ENCODE data around the gene MYO5A.
A peak's percentile ranks its signal among the peaks of the same experiment; 100 is the strongest.

MYO5A gene

GRCh38 chr15:52486003-52486996 is 42.4 kb downstream of the MYO5A start:
- Histone ChIP-seq H3K4me2 (ENCODE audit: low read depth, low read length, poor library complexity, severe bottlenecking) (no peak overlapping the region), H3K4me3 (ENCODE audit: low read length, poor library complexity, severe bottlenecking) (no peak overlapping the region), H3K9me3 (ENCODE audit: insufficient read depth, low read depth, low read length) (no peaks in the 10 kb centered on the region), H3K9me2 (replicated peaks; ENCODE audit: low read depth, low read length) (no peaks in the 10 kb centered on the region), H3K27me3 (ENCODE audit: insufficient read depth, low read length, poor library complexity, severe bottlenecking) (no peaks in the 10 kb centered on the region), H3K79me2 (ENCODE audit: insufficient read depth, low read length) (peaks cover 66% of the 10 kb centered on the region), H2AFZ (ENCODE audit: low read length) (no peak overlapping the region), H3F3A (ENCODE audit: low read depth) (peaks cover 4% of the 10 kb centered on the region), H3K4me1 (ENCODE audit: insufficient read depth, low read length, poor library complexity, severe bottlenecking) (peaks cover 67% of the 10 kb centered on the region), H3K36me3 (ENCODE audit: insufficient read depth, low read length) (no peaks in the 10 kb centered on the region), H4K20me1 (ENCODE audit: insufficient read depth, low read length, poor library complexity, severe bottlenecking) (peaks cover 5% of the 10 kb centered on the region), H3K9ac (ENCODE audit: low read depth, low read length, poor library complexity, severe bottlenecking) (no peak overlapping the region)
- TF ChIP-seq EZH2phosphoT487 (IDR thresholded peaks at IDR 0.05; ENCODE audit: borderline replicate concordance) = no peak
- TF ChIP-seq, protein P1, sequence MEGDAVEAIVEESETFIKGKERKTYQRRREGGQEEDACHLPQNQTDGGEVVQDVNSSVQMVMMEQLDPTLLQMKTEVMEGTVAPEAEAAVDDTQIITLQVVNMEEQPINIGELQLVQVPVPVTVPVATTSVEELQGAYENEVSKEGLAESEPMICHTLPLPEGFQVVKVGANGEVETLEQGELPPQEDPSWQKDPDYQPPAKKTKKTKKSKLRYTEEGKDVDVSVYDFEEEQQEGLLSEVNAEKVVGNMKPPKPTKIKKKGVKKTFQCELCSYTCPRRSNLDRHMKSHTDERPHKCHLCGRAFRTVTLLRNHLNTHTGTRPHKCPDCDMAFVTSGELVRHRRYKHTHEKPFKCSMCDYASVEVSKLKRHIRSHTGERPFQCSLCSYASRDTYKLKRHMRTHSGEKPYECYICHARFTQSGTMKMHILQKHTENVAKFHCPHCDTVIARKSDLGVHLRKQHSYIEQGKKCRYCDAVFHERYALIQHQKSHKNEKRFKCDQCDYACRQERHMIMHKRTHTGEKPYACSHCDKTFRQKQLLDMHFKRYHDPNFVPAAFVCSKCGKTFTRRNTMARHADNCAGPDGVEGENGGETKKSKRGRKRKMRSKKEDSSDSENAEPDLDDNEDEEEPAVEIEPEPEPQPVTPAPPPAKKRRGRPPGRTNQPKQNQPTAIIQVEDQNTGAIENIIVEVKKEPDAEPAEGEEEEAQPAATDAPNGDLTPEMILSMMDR (conservative IDR thresholded peaks at IDR 0.05; ENCODE audit: low read length) = no peak

- H2AFZ ChIP-seq (ENCODE audit: low read length) = no peak overlapping the region
- H3F3A ChIP-seq (ENCODE audit: low read depth) = peaks cover 8% of the 10 kb centered on the region
- H3K4me2 ChIP-seq (ENCODE audit: low read depth, low read length, poor library complexity, severe bottlenecking) = no peak overlapping the region
- H3K4me1 ChIP-seq (ENCODE audit: insufficient read depth, low read length, poor library complexity, severe bottlenecking) = peaks cover 77% of the 10 kb centered on the region
- no peaks in the 10 kb centered on the region for H3K27me3 ChIP-seq (ENCODE audit: insufficient read depth, low read length, poor library complexity, severe bottlenecking)
- H3K9me2 ChIP-seq (replicated peaks; ENCODE audit: low read depth, low read length) = no peaks in the 10 kb centered on the region
- H3K79me2 ChIP-seq (ENCODE audit: insufficient read depth, low read length) = peaks cover 67% of the 10 kb centered on the region
- no peaks in the 10 kb centered on the region for H3K36me3 ChIP-seq (ENCODE audit: insufficient read depth, low read length)
- no peak for TF ChIP-seq EZH2phosphoT487 (IDR thresholded peaks at IDR 0.05; ENCODE audit: borderline replicate concordance)
- TF ChIP-seq, protein P1 (conservative IDR thresholded peaks at IDR 0.05; ENCODE audit: low read length) = no peak
- H3K9me3 ChIP-seq (ENCODE audit: insufficient read depth, low read depth, low read length) = no peaks in the 10 kb centered on the region
- no peak overlapping the region for H3K9ac ChIP-seq (ENCODE audit: low read depth, low read length, poor library complexity, severe bottlenecking)
- H3K4me3 ChIP-seq (ENCODE audit: low read length, poor library complexity, severe bottlenecking) = no peak overlapping the region
- H4K20me1 ChIP-seq (ENCODE audit: insufficient read depth, low read length, poor library complexity, severe bottlenecking) = peaks cover 5% of the 10 kb centered on the region
Observed at GRCh38 chr15:52485290-52485689, 43.4 kb downstream of the MYO5A start.

DNA sequence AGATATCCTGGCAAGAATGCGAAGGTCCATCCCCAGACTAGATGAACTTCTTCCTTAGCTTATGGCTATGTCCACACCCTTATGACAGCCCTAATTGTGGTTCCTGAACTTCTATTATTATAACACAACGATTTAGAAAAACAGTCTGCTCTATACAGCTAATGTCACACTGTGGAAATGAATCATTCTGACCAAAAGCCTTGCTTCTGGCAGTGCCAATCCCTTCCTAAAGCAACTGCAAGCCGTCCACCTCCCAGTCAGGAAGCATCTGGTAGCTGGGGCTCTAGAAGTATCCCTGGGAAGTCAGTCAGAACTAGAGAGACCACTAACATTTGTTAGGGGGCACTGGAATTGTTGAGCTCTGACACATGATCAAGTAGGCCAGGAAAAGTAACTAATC is 45.0 kb downstream of the MYO5A start:
- H3F3A ChIP-seq (ENCODE audit: low read depth) = peaks cover 8% of the 10 kb centered on the region
- no peaks in the 10 kb centered on the region for H3K9me3 ChIP-seq (ENCODE audit: insufficient read depth, low read depth, low read length)
- TF ChIP-seq, protein P1 (conservative IDR thresholded peaks at IDR 0.05; ENCODE audit: low read length) = no peak
- TF ChIP-seq EZH2phosphoT487 (IDR thresholded peaks at IDR 0.05; ENCODE audit: borderline replicate concordance) = no peak

More for the DNA sequence above, 45.0 kb downstream of the MYO5A start:
- Histone ChIP-seq H3K36me3 (ENCODE audit: insufficient read depth, low read length) (no peaks in the 10 kb centered on the region), H4K20me1 (ENCODE audit: insufficient read depth, low read length, poor library complexity, severe bottlenecking) (no peaks in the 10 kb centered on the region), H3K4me1 (ENCODE audit: insufficient read depth, low read length, poor library complexity, severe bottlenecking) (peaks cover 83% of the 10 kb centered on the region), H3K4me3 (ENCODE audit: low read length, poor library complexity, severe bottlenecking) (no peak overlapping the region), H3K4me2 (ENCODE audit: low read depth, low read length, poor library complexity, severe bottlenecking) (peak overlapping the region; percentile 58), H3K79me2 (ENCODE audit: insufficient read depth, low read length) (peaks cover 70% of the 10 kb centered on the region), H3K9me2 (replicated peaks; ENCODE audit: low read depth, low read length) (no peaks in the 10 kb centered on the region), H3K27me3 (ENCODE audit: insufficient read depth, low read length, poor library complexity, severe bottlenecking) (no peaks in the 10 kb centered on the region), H2AFZ (ENCODE audit: low read length) (no peak overlapping the region), H3K9ac (ENCODE audit: low read depth, low read length, poor library complexity, severe bottlenecking) (peak overlapping the region; percentile 25)

Data from Loucy (cell line).